Heart left ventricle (tissue), 16 donors: ENCODE results near the gene TAPBPL. TPM values are rescaled to one million over a fixed set of nuclear protein-coding genes. Genes with fewer than 3 reads are reported as not detected.

Source experiments
- ATAC-seq, 4 donors: fragments of 200-7000 bp; cut with Tn5 transposase; one replicate each; pipeline ENCODE4 v1.9.1; 2020 to 2022; ENCODE audit warnings: moderate library complexity in 4 of 4, mild to moderate bottlenecking in 3 of 4, moderate number of reproducible peaks in 1 of 4
- DNase-seq, 5 donors: peaks; one replicate each; pipeline ENCODE4 v3.0.0-alpha.2; 2020
- H3K27ac ChIP-seq, 12 donors: fragments of 200-600 bp; sonication (generic) in 4 of 12; one replicate each; pipeline versions ENCODE4 v1.5.0 to v1.8.0; 2016 to 2022; ENCODE audit warnings: mild to moderate bottlenecking in 2 of 12
- H3K27me3 ChIP-seq, 9 donors: fragments of 200-600 bp; sonication (generic) in 2 of 9; one replicate each; pipeline versions ENCODE4 v1.5.1 to v1.8.0; 2016 to 2022; ENCODE audit warnings: mild to moderate bottlenecking in 3 of 9
- H3K36me3 ChIP-seq, 9 donors: fragments of 200-600 bp; sonication (generic) in 2 of 9; one replicate each; pipeline versions ENCODE4 v1.5.0 to v1.8.0; 2018 to 2022; ENCODE audit warnings: mild to moderate bottlenecking in 2 of 9
- H3K4me1 ChIP-seq, 12 donors: fragments of 200-600 bp; sonication (generic) in 4 of 12; one replicate each; pipeline versions ENCODE4 v1.5.0 to v1.8.0; 2016 to 2022; ENCODE audit warnings: mild to moderate bottlenecking in 3 of 12
- H3K4me3 ChIP-seq, 12 donors: fragments of 200-600 bp; sonication (generic) in 4 of 12; one replicate each; pipeline versions ENCODE4 v1.5.0 to v1.8.0; 2017 to 2022; ENCODE audit warnings: mild to moderate bottlenecking in 9 of 12, moderate library complexity in 4 of 12
- H3K9me3 ChIP-seq, 12 donors: fragments of 200-600 bp; sonication (generic) in 4 of 12; one replicate each; pipeline versions ENCODE4 v1.5.0 to v1.8.0; 2016 to 2022; ENCODE audit warnings: mild to moderate bottlenecking in 1 of 12
- POLR2A ChIP-seq, 2 donors: fragments of 450-650 bp; IDR thresholded peaks; one replicate each; pipeline ENCODE4 v1.6.1; 2017; ENCODE audit warnings: antibody characterized with exemption in 2 of 2, mild to moderate bottlenecking in 2 of 2, moderate library complexity in 2 of 2
- whole genome bisulfite sequencing, 4 donors: extraction: QIAGEN DNeasy Blood & Tissue Kit in 2 of 4; methylation state at CpG; one replicate each; pipeline versions ENCODE4 v1.1.5 to v1.1.7; 2013 to 2018; 5-methylcytosine and 5-hydroxymethylcytosine counted together
- intact Hi-C, 10 donors: fragments of 100-400 bp; cut with DNase I; formaldehyde crosslinking; loops; one replicate each; pipeline versions ENCODE4 v1.11.1 to v1.14.2; 2022
- polyA plus RNA-seq, 2 donors: library from polyadenylated mRNA; stranded (reverse); fragments of 200-250 nt; gene quantifications; one replicate each; pipeline ENCODE4 v1.2.3, GENCODE V29; 2013
- total RNA-seq, 9 donors: library from RNA; depleted of rRNA in 2 of 9; stranded (reverse); fragments of >200 nt in 2 of 9; fragmentation: NEBNext Ultra II Directional in 3 of 9; extraction: Animal tissue kit (Norgen Biotek cat#: 25700) in 3 of 9; gene quantifications; one replicate each; pipeline versions ENCODE4 v1.1.0 to v1.2.4, GENCODE V29; 2016 to 2023
- TF ChIP-seq, protein P1 (sequence below), 12 donors: fragments of 200-600 bp; sonication (generic) in 4 of 12; IDR thresholded peaks; one replicate each; pipeline versions ENCODE4 v1.5.0 to v1.8.0; 2018 to 2022; ENCODE audit warnings: antibody characterized with exemption in 12 of 12, mild to moderate bottlenecking in 5 of 12
- donor health status: ischemic (EF 13 %, LVEDD 7.1; RV severe dilation, severe dysfunction).
- donor health status: healthy with polysubstance abuse.
- donor health status: DM: no; HTN: yes; CAD: no.
- donor health status: DM: no; HTN: no; CAD: no.
- donor health status: ischemic (EF 25% LVEDD 6.9; RV normal size, moderate dysfunction).
- donor health status: ischemic (EF 25% LVEDD 5.7; RV mildly dilated, moderate dysfunction).
- donor health status: healthy.
- donor health status: DM: yes; HTN: yes; CAD: no.
- donor health status: ischemic (EF 35%, LVEDD 5.7; RV mildly dilated, moderate dysfunction).
- donor health status: nonischemic (EF 11% LVEDD 7.7; RV severe dilation, severe dysfunction).
- donor health status: DM: yes; HTN: yes; CAD: no.
- donor health status: PGD.
- donor health status: ischemic (EF 29% LVEDD 5.4; RV normal size, mild dysfunction).
- donor health status: nonischemic (EF 23%, LVEDD 6.1; RV moderate dilation, normal function).

TAPBPL gene
- total and polyA plus RNA-seq, 11 donors = 5.4 to 55.6 (median 13.9) TPM

DNA sequence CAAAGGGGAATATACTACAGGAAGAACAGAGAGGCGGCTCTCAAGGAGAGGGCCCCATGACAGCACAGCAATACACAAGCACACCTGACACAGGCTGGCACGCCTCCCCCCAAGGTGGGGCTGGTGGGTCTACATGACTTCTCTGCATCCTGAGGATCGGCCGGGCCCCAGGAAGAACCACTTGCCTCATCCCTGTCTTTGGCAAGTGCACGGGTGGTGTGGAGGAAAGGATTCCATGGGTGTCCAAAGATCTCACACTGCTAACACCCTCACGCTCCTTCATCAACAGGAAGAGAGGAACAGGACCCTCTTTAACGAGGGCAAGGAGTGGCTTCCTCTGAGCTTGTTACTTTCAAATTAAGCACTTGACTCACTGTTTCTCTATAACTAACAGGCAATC lies 11.4 kb downstream of the TAPBPL start:
- H3K36me3 ChIP-seq = peaks cover 0 to 84% (median 76%) of the 10 kb centered on the region in 9 donors
- intact Hi-C loops = loop anchor here in 4 of 10 donors (5.0 to 10.0 kb wide), 4 partner anchors 41 to 146 kb away; no protein-coding TSS in a partner anchor
- DNase-seq (no peak), ATAC-seq (no peak)
- H3K27me3 ChIP-seq = no peaks in the 10 kb centered on the region
- peak overlapping the region in 3 of 12 donors; percentile 13 to 84 (median 71) for H3K27ac ChIP-seq
- TF ChIP-seq, protein P1, sequence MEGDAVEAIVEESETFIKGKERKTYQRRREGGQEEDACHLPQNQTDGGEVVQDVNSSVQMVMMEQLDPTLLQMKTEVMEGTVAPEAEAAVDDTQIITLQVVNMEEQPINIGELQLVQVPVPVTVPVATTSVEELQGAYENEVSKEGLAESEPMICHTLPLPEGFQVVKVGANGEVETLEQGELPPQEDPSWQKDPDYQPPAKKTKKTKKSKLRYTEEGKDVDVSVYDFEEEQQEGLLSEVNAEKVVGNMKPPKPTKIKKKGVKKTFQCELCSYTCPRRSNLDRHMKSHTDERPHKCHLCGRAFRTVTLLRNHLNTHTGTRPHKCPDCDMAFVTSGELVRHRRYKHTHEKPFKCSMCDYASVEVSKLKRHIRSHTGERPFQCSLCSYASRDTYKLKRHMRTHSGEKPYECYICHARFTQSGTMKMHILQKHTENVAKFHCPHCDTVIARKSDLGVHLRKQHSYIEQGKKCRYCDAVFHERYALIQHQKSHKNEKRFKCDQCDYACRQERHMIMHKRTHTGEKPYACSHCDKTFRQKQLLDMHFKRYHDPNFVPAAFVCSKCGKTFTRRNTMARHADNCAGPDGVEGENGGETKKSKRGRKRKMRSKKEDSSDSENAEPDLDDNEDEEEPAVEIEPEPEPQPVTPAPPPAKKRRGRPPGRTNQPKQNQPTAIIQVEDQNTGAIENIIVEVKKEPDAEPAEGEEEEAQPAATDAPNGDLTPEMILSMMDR (IDR thresholded peaks at IDR 0.05) = no peak
- no peak for TF ChIP-seq POLR2A (IDR thresholded peaks at IDR 0.05)
- no peak overlapping the region for H3K4me3 ChIP-seq
- WGBS, 4 donors = 65 to 73% (median 72%) methylated on average over 7 of the region's 7 CpGs
- H3K9me3 ChIP-seq = no peaks in the 10 kb centered on the region
- peaks cover 0 to 83% (median 16%) of the 10 kb centered on the region in 12 donors for H3K4me1 ChIP-seq

DNA sequence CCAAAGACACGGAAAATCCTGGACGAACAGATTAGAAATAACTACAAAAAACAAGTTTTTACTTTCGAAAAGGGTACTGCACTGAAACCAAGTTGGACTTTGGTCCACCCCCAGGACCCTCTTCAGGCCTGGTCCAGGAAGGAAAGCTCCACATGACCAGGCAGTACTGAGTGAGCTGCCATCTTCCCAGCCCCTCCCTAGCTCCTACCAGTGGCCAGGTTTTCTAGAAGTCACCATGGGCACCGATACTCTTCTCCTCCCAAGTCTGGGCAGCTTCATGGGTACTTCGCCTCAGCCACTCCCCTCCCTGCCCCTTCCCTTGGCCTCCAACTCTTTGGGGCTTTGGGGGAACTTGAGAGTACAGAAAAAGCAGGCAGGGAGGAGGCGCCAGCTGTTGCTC lies 12.0 kb downstream of the TAPBPL start:
- Histone ChIP-seq H3K27me3 (no peaks in the 10 kb centered on the region), H3K4me1 (peaks cover 0 to 89% (median 21%) of the 10 kb centered on the region in 12 donors), H3K36me3 (peaks cover 0 to 78% (median 70%) of the 10 kb centered on the region in 9 donors), H3K27ac (peak overlapping the region in 2 of 12 donors; percentile 34 to 84), H3K4me3 (no peak overlapping the region), H3K9me3 (no peaks in the 10 kb centered on the region)
- no peak for DNase-seq
- WGBS, 4 donors = 80 to 89% (median 88%) methylated on average over 6 of the region's 6 CpGs
- ATAC-seq = no peak
- intact Hi-C loops = loop anchor here in 7 of 10 donors (2.0 to 10.0 kb wide), 6 partner anchors 39 to 147 kb away; no protein-coding TSS in a partner anchor
- TF ChIP-seq, protein P1 (IDR thresholded peaks at IDR 0.05) = no peak
- TF ChIP-seq POLR2A (IDR thresholded peaks at IDR 0.05) = no peak

DNA sequence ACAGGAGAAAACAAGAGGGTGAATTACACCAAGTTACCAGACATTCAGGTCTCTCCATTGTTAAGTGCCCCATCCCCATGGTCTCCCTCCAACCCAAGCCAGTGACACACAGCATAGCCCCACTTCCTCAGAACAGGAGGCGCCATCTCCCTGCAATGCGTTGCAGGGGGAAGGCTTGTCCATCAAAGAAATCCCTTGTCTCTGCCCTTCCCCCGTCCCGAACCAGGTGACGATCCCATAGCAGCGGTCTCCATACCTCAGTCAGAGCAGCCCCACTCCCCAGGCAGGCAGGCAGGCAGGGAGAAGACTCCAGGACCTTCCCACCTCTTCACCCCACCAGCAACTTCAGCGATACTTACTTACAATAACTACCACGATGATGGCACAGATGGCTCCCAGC lies 12.7 kb downstream of the TAPBPL start:
- Histone ChIP-seq H3K36me3 (peaks cover 0 to 71% (median 63%) of the 10 kb centered on the region in 9 donors), H3K4me1 (peaks cover 0 to 90% (median 27%) of the 10 kb centered on the region in 12 donors), H3K9me3 (no peaks in the 10 kb centered on the region), H3K27me3 (no peaks in the 10 kb centered on the region), H3K4me3 (no peak overlapping the region), H3K27ac (peak overlapping the region in 2 of 12 donors; percentile 34 to 84)
- DNase-seq (no peak), ATAC-seq (no peak)
- no peak for TF ChIP-seq POLR2A (IDR thresholded peaks at IDR 0.05)
- TF ChIP-seq, protein P1 (IDR thresholded peaks at IDR 0.05) = no peak
- intact Hi-C loops = loop anchor here in 7 of 10 donors (2.0 to 10.0 kb wide), 6 partner anchors 40 to 147 kb away; no protein-coding TSS in a partner anchor
- 90 to 94% (median 92%) methylated on average over 8 of the region's 8 CpGs for WGBS, 4 donors

DNA sequence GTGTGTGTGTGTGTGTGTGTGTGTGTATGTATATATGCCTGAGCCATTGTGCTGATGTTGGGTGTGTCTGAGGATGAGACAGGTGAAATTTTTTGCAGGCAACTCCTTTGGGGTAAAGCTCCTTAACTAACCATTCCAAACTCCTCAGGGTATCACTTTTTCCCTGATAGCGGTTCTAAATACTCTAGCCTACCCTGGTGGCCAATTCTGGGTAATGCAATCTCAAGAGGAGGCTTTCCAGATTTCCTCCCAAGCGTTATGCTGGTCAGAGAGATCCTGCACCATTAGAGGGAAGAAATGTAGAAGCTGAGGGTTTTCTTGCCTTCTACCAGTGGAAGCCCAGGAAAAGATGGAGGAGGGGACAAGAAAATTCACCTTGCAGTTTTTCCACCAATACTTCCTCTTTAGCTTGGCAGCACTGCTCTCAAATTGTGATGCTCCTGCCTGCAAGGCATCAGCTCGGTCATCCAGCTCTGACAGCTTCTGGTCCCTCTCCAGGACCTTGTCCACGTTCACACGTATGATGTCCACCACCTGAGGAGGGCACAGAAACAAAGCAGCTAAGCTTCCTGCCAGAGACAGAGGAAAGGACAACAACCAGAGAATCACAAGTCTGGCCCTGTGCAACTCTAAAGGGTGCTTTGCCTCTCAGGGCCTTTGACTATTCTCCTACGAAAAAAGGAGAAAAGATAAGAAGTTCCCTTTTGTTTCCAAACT lies 13.8 kb downstream of the TAPBPL start:
- Histone ChIP-seq H3K27me3 (no peaks in the 10 kb centered on the region), H3K36me3 (peaks cover 0 to 60% (median 52%) of the 10 kb centered on the region in 9 donors), H3K4me3 (no peak overlapping the region), H3K9me3 (no peaks in the 10 kb centered on the region), H3K27ac (no peak overlapping the region), H3K4me1 (peaks cover 0 to 83% (median 31%) of the 10 kb centered on the region in 12 donors)
- WGBS, 4 donors = 24 to 36% (median 33%) methylated on average over 6 of the region's 6 CpGs
- no peak for TF ChIP-seq POLR2A (IDR thresholded peaks at IDR 0.05)
- TF ChIP-seq, protein P1 (IDR thresholded peaks at IDR 0.05) = peak; percentile 72 to 87 (median 82)
- DNase-seq (peak in 2 of 5 donors; percentile 53 to 56), ATAC-seq (peak in 3 of 4 donors; percentile 15 to 52 (median 39))
- intact Hi-C loops = loop anchor here in 9 of 10 donors (1.0 to 10.0 kb wide), 7 partner anchors 41 to 141 kb away; no protein-coding TSS in a partner anchor
